ENCODE results near the gene RND2. TPM values are rescaled to one million over a fixed set of nuclear protein-coding genes. Genes with fewer than 3 reads are reported as not detected.
A peak's percentile ranks its signal among the peaks of the same experiment; 100 is the strongest.

The RND2 gene
- total and polyA plus RNA-seq, 5 donors from 2014 or later = 0.05 to 0.18 (median 0.08) TPM; not detected in 2

DNA sequence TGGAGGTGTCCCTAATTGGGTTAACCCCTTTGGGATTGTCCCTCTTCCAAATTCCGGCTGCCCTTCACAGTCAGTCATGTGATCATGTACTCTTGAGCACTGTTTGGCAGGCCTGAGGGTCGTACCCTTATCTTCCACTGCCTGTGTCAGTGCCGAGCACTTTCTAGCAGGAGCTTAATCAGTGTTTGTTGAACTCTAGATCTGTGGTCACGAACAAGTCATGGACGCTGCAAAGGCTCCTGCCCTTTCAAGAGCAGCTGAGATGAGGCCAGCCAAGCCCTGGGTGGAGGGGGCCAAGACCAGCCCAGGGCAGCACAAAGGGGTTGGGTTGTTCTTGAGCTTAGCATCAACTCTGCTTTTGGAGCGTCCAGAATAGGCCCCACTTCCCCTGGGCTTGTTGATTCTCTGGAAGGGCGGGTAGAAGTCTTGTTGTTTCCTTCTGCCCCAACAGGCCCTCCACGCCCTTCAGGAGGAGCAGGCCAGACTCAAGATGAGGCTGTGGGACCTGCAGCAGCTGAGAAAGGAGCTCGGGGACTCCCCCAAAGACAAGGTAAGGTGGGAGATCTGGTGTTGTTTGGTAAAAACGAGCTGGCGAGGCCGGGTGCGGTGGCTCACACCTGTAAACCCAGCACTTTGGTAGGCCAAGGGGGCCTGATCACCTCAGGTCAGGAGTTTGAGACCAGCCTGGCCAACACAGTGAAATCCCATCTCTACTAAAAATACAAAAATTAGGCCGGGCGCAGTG lies 13.1 kb upstream of the RND2 start:
- Histone ChIP-seq H3K4me3 (ENCODE audit: low read depth, low read length) (no peak overlapping the region), H3K9me3 (ENCODE audit: control insufficient read depth in 2 of 2, low read length in 2 of 2) (no peaks in the 10 kb centered on the region), H3K36me3 (ENCODE audit: control insufficient read depth, insufficient read depth, low read length) (peaks cover 25% of the 10 kb centered on the region), H3K4me1 (ENCODE audit: control insufficient read depth, insufficient read depth, low read length, poor library complexity, severe bottlenecking) (peaks cover 3% of the 10 kb centered on the region), H3K27me3 (ENCODE audit: control insufficient read depth, insufficient read depth, low read length) (no peaks in the 10 kb centered on the region), H3K27ac (ENCODE audit: insufficient read depth, low read length, poor library complexity, severe bottlenecking) (no peak overlapping the region)
- Mint-ChIP-seq H3K9me3 (no peaks in the 10 kb centered on the region), H3K36me3 (peaks cover 17% of the 10 kb centered on the region), H3K27me3 (no peaks in the 10 kb centered on the region), H3K4me1 (peaks cover 5 to 30% (median 18%) of the 10 kb centered on the region in 4 donors), H3K4me3 (peak overlapping the region in 1 of 4 donors; percentile 27), H3K27ac (peak overlapping the region in 2 of 3 donors; percentile 68 to 86)
- DNase-seq (no peak), ATAC-seq (ENCODE audit: low read depth in 2 of 2) (no peak)

DNA sequence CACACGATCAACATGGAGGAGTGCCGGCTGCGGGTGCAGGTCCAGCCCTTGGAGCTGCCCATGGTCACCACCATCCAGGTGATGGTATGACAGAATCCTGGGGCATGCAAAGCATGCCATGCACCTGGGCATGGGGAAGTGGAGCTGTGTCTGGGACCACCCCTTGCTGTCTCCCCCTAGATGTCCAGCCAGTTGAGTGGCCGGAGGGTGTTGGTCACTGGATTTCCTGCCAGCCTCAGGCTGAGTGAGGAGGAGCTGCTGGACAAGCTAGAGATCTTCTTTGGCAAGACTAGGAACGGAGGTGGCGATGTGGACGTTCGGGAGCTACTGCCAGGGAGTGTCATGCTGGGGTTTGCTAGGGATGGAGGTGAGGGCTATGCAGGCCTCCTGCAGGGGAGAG lies 11.7 kb upstream of the RND2 start:
- H3K27me3 Mint-ChIP-seq = no peaks in the 10 kb centered on the region
- H3K9me3 ChIP-seq (ENCODE audit: control insufficient read depth in 2 of 2, low read length in 2 of 2) = no peaks in the 10 kb centered on the region
- H3K9me3 Mint-ChIP-seq = no peaks in the 10 kb centered on the region
- H3K4me1 ChIP-seq (ENCODE audit: control insufficient read depth, insufficient read depth, low read length, poor library complexity, severe bottlenecking) = peaks cover 2% of the 10 kb centered on the region
- peak overlapping the region in 1 of 3 donors; percentile 73 for H3K27ac Mint-ChIP-seq
- H3K36me3 ChIP-seq (ENCODE audit: control insufficient read depth, insufficient read depth, low read length) = peaks cover 25% of the 10 kb centered on the region
- H3K4me1 Mint-ChIP-seq = peaks cover 5 to 29% (median 17%) of the 10 kb centered on the region in 4 donors
- ATAC-seq (ENCODE audit: low read depth in 2 of 2) = no peak
- H3K27me3 ChIP-seq (ENCODE audit: control insufficient read depth, insufficient read depth, low read length) = no peaks in the 10 kb centered on the region
- peaks cover 17% of the 10 kb centered on the region for H3K36me3 Mint-ChIP-seq
- H3K27ac ChIP-seq (ENCODE audit: insufficient read depth, low read length, poor library complexity, severe bottlenecking) = no peak overlapping the region
- no peak for DNase-seq
- H3K4me3 Mint-ChIP-seq = no peak overlapping the region
- no peak overlapping the region for H3K4me3 ChIP-seq (ENCODE audit: low read depth, low read length)

DNA sequence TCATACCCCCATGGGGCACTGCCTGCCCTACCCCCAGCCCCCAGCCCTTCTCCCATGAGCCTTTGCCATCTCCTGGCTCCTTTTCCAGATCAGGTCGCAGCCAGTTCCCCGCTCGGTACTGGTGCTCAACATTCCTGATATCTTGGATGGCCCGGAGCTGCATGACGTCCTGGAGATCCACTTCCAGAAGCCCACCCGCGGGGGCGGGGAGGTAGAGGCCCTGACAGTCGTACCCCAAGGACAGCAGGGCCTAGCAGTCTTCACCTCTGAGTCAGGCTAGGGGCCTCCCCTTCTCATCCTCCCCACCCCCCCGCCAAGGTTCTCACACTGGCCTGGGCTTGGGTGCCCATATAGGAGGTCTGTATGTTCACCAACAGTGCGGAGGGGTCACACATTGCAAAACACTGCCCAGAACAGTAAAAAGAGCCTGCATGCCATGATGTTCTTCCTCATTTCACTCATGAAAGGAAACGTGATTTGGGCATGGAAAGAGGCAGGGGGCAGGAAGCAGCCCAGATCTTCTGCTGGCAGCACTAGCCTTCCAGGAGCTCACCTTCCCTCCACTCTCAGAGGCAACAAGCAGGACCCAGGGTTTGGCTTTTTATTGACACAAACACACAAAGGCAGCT lies 10.9 kb upstream of the RND2 start:
- no peak for ATAC-seq (ENCODE audit: low read depth in 2 of 2)
- Histone ChIP-seq H3K36me3 (ENCODE audit: control insufficient read depth, insufficient read depth, low read length) (peaks cover 25% of the 10 kb centered on the region), H3K27me3 (ENCODE audit: control insufficient read depth, insufficient read depth, low read length) (no peaks in the 10 kb centered on the region), H3K27ac (ENCODE audit: insufficient read depth, low read length, poor library complexity, severe bottlenecking) (no peak overlapping the region), H3K9me3 (ENCODE audit: control insufficient read depth in 2 of 2, low read length in 2 of 2) (no peaks in the 10 kb centered on the region), H3K4me1 (ENCODE audit: control insufficient read depth, insufficient read depth, low read length, poor library complexity, severe bottlenecking) (no peaks in the 10 kb centered on the region), H3K4me3 (ENCODE audit: low read depth, low read length) (no peak overlapping the region)
- DNase-seq = no peak
- H3K27ac Mint-ChIP-seq = no peak overlapping the region
- no peaks in the 10 kb centered on the region for H3K9me3 Mint-ChIP-seq
- peaks cover 10 to 33% (median 20%) of the 10 kb centered on the region in 4 donors for H3K4me1 Mint-ChIP-seq
- no peak overlapping the region for H3K4me3 Mint-ChIP-seq
- no peaks in the 10 kb centered on the region for H3K27me3 Mint-ChIP-seq
- peaks cover 17% of the 10 kb centered on the region for H3K36me3 Mint-ChIP-seq

DNA sequence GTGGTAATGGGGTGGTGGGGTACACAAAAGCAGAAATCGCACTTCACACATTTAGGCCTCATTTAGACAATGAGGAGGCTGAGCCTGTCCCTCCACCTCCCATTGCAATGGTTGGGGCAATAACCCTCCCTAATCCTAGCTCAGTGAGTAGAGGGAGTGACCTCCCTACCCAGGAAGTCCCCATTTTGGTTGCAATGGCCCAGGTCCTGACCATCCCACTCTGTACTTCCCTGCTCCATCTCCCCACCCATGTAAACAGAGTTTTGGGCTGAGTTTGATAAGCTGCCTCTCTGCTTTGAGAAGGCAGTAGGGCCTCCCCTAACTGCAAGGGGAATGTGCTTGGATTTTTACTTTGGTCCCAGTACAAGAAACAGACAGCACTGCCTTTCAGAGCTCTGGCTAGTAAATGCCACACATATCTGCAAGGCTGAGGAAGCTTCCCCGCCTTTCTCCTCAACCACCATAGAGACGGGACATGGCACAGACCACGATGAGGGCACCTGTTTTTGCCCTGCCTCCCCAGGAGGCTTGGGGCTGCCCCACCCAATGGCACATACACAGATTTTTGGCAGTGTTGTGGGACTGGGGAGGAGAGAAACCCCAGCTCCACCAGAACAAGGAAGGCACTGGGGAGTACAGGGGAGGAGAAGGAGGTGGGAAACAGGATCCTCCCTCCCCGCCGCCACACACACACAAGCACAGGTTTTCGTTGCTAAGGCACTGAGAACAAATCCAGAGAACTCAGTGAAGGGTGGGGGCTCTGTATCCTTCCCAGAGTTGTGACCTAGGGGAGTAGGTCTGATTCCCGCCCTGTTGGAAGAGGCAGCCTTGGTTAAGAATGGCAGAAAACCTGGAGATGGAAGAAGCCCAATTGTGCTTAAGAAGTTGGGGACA lies 10.1 kb upstream of the RND2 start:
- Mint-ChIP-seq H3K27ac (peak overlapping the region in 2 of 3 donors; percentile 62 to 76), H3K36me3 (peaks cover 17% of the 10 kb centered on the region), H3K4me3 (no peak overlapping the region), H3K4me1 (peaks cover 10 to 37% (median 23%) of the 10 kb centered on the region in 4 donors), H3K9me3 (no peaks in the 10 kb centered on the region), H3K27me3 (no peaks in the 10 kb centered on the region)
- ATAC-seq (ENCODE audit: low read depth in 2 of 2) (no peak), DNase-seq (no peak)
- Histone ChIP-seq H3K4me3 (ENCODE audit: low read depth, low read length) (no peak overlapping the region), H3K4me1 (ENCODE audit: control insufficient read depth, insufficient read depth, low read length, poor library complexity, severe bottlenecking) (no peaks in the 10 kb centered on the region), H3K27me3 (ENCODE audit: control insufficient read depth, insufficient read depth, low read length) (no peaks in the 10 kb centered on the region), H3K36me3 (ENCODE audit: control insufficient read depth, insufficient read depth, low read length) (peaks cover 25% of the 10 kb centered on the region), H3K9me3 (ENCODE audit: control insufficient read depth in 2 of 2, low read length in 2 of 2) (no peaks in the 10 kb centered on the region), H3K27ac (ENCODE audit: insufficient read depth, low read length, poor library complexity, severe bottlenecking) (no peak overlapping the region)

DNA sequence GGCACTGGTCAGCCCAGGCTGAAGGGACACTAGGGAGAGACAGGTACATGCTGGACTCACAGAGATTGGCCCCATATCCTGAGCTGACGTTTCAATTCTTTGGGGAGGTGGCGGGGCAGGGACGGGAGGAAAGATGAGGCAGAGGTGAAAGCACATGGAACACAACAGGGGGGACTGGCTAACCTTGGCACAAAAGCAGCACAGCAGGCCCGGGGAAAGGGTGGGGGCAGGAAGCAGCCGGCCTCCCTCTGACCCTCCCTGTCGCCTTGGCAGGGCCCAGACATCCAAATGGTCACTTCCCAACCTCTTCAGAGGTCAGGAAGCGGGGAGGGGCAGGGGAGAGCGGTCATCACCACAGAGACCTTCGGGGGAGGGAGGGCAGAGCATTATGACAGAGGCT lies 9.5 kb upstream of the RND2 start:
- no peaks in the 10 kb centered on the region for H3K27me3 ChIP-seq (ENCODE audit: control insufficient read depth, insufficient read depth, low read length)
- no peaks in the 10 kb centered on the region for H3K9me3 Mint-ChIP-seq
- H3K27ac Mint-ChIP-seq = peak overlapping the region in 1 of 3 donors; percentile 62
- DNase-seq (no peak), ATAC-seq (ENCODE audit: low read depth in 2 of 2) (no peak)
- H3K36me3 ChIP-seq (ENCODE audit: control insufficient read depth, insufficient read depth, low read length) = peaks cover 25% of the 10 kb centered on the region
- peak overlapping the region in 1 of 4 donors; percentile 11 for H3K4me3 Mint-ChIP-seq
- H3K9me3 ChIP-seq (ENCODE audit: control insufficient read depth in 2 of 2, low read length in 2 of 2) = no peaks in the 10 kb centered on the region
- H3K36me3 Mint-ChIP-seq = peaks cover 17% of the 10 kb centered on the region
- no peak overlapping the region for H3K27ac ChIP-seq (ENCODE audit: insufficient read depth, low read length, poor library complexity, severe bottlenecking)
- H3K4me1 ChIP-seq (ENCODE audit: control insufficient read depth, insufficient read depth, low read length, poor library complexity, severe bottlenecking) = no peaks in the 10 kb centered on the region
- no peak overlapping the region for H3K4me3 ChIP-seq (ENCODE audit: low read depth, low read length)
- no peaks in the 10 kb centered on the region for H3K27me3 Mint-ChIP-seq
- peaks cover 7 to 37% (median 17%) of the 10 kb centered on the region in 4 donors for H3K4me1 Mint-ChIP-seq

DNA sequence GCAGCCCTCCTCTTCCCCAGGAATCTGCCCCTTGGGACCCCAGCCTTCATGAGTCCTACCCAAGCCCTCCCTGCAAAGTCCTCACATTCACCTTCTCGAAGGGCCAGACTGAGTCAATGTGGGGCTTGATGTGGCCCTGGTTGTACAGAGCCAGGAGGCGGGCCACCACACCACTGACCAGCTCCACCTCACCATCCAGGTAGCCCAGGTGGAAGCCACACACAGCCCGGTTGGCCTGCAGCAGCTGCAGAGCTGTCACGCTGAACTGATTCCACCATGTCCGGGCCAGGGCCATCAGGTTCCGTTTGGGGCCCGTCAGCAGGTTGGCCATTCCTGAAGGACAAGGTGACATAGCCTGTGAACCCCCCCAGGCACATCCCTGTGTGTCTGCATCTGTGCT lies 8.8 kb upstream of the RND2 start:
- H3K9me3 ChIP-seq (ENCODE audit: control insufficient read depth in 2 of 2, low read length in 2 of 2) = no peaks in the 10 kb centered on the region
- no peaks in the 10 kb centered on the region for H3K27me3 ChIP-seq (ENCODE audit: control insufficient read depth, insufficient read depth, low read length)
- peaks cover 25% of the 10 kb centered on the region for H3K36me3 ChIP-seq (ENCODE audit: control insufficient read depth, insufficient read depth, low read length)
- Mint-ChIP-seq H3K27ac (no peak overlapping the region), H3K27me3 (no peaks in the 10 kb centered on the region), H3K9me3 (peaks cover 0 to 1% (median 0%) of the 10 kb centered on the region in 7 donors), H3K36me3 (peaks cover 17% of the 10 kb centered on the region), H3K4me3 (no peak overlapping the region), H3K4me1 (peaks cover 6 to 38% (median 13%) of the 10 kb centered on the region in 4 donors)
- ATAC-seq (ENCODE audit: low read depth in 2 of 2) = no peak
- no peak for DNase-seq
- no peaks in the 10 kb centered on the region for H3K4me1 ChIP-seq (ENCODE audit: control insufficient read depth, insufficient read depth, low read length, poor library complexity, severe bottlenecking)
- H3K27ac ChIP-seq (ENCODE audit: insufficient read depth, low read length, poor library complexity, severe bottlenecking) = no peak overlapping the region
- no peak overlapping the region for H3K4me3 ChIP-seq (ENCODE audit: low read depth, low read length)

DNA sequence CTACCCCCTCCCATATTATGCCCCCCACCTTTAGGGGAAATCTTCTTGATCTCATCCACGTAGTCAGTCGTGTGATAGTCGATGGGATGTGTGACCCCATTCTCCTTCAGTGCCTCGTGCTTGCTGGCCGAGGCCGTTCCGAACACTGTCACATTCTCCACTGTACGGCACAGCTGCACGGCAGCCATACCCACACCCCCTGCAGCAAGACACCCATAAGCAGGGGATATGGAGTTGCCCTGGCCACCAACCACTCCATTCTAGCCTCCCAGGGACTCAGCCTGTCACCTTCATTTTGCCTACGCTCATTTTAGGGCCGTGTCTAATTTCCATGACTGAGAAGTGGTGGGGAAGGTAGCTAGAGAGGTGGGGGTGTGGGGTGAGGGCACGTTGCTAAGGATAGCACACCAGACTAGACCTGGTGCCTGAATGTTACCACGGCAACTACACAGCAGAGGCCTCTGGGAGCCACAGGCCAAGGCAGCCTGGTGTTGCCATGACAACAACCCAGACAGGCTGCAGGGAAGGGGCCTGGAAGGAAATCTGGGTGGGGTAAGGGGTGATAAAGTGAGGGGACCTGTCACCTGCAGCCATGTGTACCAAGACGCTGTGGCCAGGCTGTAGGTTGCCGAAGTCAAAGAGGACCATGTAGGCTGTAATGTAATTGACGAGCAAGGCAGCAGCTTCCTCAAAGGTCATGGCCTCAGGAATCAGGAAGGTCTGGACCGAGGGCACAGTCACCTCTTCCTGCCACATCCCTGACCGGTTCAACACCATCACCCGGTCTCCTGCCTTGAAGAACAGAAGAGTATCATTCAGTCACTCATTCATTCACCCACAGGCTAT lies 6.8 kb upstream of the RND2 start:
- peaks cover 7% of the 10 kb centered on the region for H3K4me1 ChIP-seq (ENCODE audit: control insufficient read depth, insufficient read depth, low read length, poor library complexity, severe bottlenecking)
- DNase-seq = peak in 2 of 3 donors; percentile 15 to 21
- Mint-ChIP-seq H3K4me1 (peaks cover 0 to 39% (median 9%) of the 10 kb centered on the region in 4 donors), H3K4me3 (peak overlapping the region in 2 of 4 donors; percentile 52 to 94), H3K9me3 (peaks cover 0 to 1% (median 0%) of the 10 kb centered on the region in 7 donors), H3K36me3 (peaks cover 10% of the 10 kb centered on the region), H3K27me3 (no peaks in the 10 kb centered on the region), H3K27ac (peak overlapping the region in 1 of 3 donors; percentile 83)
- H3K9me3 ChIP-seq (ENCODE audit: control insufficient read depth in 2 of 2, low read length in 2 of 2) = no peaks in the 10 kb centered on the region
- peak; percentile 25 to 41 for ATAC-seq (ENCODE audit: low read depth in 2 of 2)
- no peak overlapping the region for H3K27ac ChIP-seq (ENCODE audit: insufficient read depth, low read length, poor library complexity, severe bottlenecking)
- no peaks in the 10 kb centered on the region for H3K27me3 ChIP-seq (ENCODE audit: control insufficient read depth, insufficient read depth, low read length)
- peaks cover 17% of the 10 kb centered on the region for H3K36me3 ChIP-seq (ENCODE audit: control insufficient read depth, insufficient read depth, low read length)
- H3K4me3 ChIP-seq (ENCODE audit: low read depth, low read length) = no peak overlapping the region

Data from CD4-positive, CD25-positive, alpha-beta regulatory T cell (primary cell).